HG02571 (cell line): ENCODE data around the gene RHOF.
"Not testable (repeated sequence)": the region's sequence is repeated elsewhere in the genome, so short reads cannot be mapped to it uniquely, and the experiment has no call there.

Source experiments
- ATAC-seq: cut with Tn5 transposase; IDR thresholded peaks from one replicate; pipeline ENCODE4 v1.9.1; 2021; ENCODE audit warnings: mild to moderate bottlenecking, moderate library complexity; ENCODE audit not compliant: unreplicated experiment

RHOF gene

GRCh38 chr12:121776190-121777098 lies 17.0 kb downstream of the RHOF start:
- ATAC-seq, result no peak

- ATAC-seq, result no peak
These were observed 18.0 kb downstream of the RHOF start for GRCh38 chr12:121775501-121775900.

GRCh38 chr12:121774968-121775474 lies 18.5 kb downstream of the RHOF start:
- ATAC-seq, result no peak

GRCh38 chr12:121773011-121773777 lies 20.3 kb downstream of the RHOF start:
- peak; percentile 53 for ATAC-seq

- ATAC-seq, result no peak
These were observed 22.5 kb downstream of the RHOF start for GRCh38 chr12:121770813-121771625.

GRCh38 chr12:121770388-121770787 lies 23.1 kb downstream of the RHOF start:
- no peak for ATAC-seq

GRCh38 chr12:121769831-121770301 lies 23.6 kb downstream of the RHOF start:
- no peak for ATAC-seq

GRCh38 chr12:121769297-121769830 lies 24.1 kb downstream of the RHOF start:
- ATAC-seq, result no peak

GRCh38 chr12:121767525-121768016 lies 25.9 kb downstream of the RHOF start:
- no peak for ATAC-seq

- ATAC-seq, result no peak
These were observed 27.0 kb downstream of the RHOF start for GRCh38 chr12:121766290-121767039.

GRCh38 chr12:121765573-121765972 lies 27.9 kb downstream of the RHOF start:
- ATAC-seq, result no peak

GRCh38 chr12:121764808-121765207 lies 28.7 kb downstream of the RHOF start:
- no peak for ATAC-seq

GRCh38 chr12:121762269-121762668 lies 31.2 kb downstream of the RHOF start:
- ATAC-seq, result no peak

GRCh38 chr12:121758536-121758935 lies 35.0 kb downstream of the RHOF start:
- not testable (repeated sequence) for ATAC-seq

GRCh38 chr12:121755591-121755990 lies 37.9 kb downstream of the RHOF start:
- no peak for ATAC-seq

- no peak for ATAC-seq
These were observed 38.7 kb downstream of the RHOF start for GRCh38 chr12:121754836-121755235.

GRCh38 chr12:121753844-121754264 lies 39.6 kb downstream of the RHOF start:
- no peak for ATAC-seq

- ATAC-seq, result no peak
These were observed 41.6 kb downstream of the RHOF start for GRCh38 chr12:121751749-121752351.

GRCh38 chr12:121751034-121751433 lies 42.5 kb downstream of the RHOF start:
- ATAC-seq, result no peak
